HG03103 (cell line): ENCODE measurements around the gene RPL12.

Experiments
- ATAC-seq: cut with Tn5 transposase; IDR thresholded peaks from one replicate; pipeline ENCODE4 v1.9.1; 2021; ENCODE audit warnings: low read depth; ENCODE audit not compliant: unreplicated experiment

Gene RPL12

GRCh38 chr9:127450830-127451607 is at the start of gene RPL12, which contains the start of gene LRSAM1:
TSS of gene RPL12 (minus strand) at chr9:127451406. CDS start at chr9:127451317, 89 bp downstream.
TSS of gene LRSAM1 (plus strand) at chr9:127451510. CDS start at chr9:127454528, 3,018 bp downstream.
- peak; percentile 41 for ATAC-seq

DNA sequence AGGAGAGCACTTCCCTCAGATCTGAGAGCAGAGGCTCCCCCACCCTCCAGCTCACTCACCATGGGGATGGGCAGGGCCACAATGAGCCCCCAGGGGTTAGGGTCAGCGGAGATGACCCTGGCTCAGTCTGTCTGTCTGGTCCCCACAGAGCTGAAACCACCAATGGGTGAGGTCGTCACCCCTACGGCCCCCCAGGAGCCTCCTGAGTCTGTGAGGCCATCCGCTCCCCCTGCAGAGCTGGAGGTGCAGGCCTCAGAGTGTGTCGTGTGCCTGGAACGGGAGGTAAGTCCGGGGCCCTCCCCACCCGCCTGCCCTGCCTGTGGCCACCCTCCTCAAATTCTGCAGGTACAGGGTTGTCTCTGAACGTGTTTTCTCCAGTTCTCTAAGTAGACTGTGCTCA is 49.7 kb upstream of the RPL12 start:
- ATAC-seq, result no peak

GRCh38 chr9:127500399-127500798 is 49.2 kb upstream of the RPL12 start:
- no peak for ATAC-seq

- ATAC-seq, result no peak
Measured at GRCh38 chr9:127498298-127498697, 47.1 kb upstream of the RPL12 start.

- no peak for ATAC-seq
Measured at GRCh38 chr9:127497656-127498290, 46.6 kb upstream of the RPL12 start.

DNA sequence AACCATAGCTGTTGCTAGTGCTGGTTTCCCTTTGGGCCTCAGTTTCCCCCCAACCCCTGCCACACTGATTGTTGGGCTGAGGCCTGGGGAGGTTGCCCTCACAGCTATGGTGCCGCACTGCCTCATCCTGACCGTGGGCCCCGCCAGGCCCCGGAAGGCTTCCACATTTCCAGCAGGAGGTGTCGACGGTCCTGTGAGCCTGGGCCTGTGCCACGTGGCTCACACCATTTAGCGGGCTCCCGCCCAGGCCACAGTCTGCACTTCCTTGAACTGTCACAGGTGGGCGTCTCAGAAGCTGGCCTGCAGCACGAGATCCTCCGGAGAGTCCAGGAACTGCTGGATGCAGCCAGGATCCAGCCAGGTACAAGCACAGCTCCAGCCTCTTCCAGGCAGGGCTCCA is 45.8 kb upstream of the RPL12 start:
- ATAC-seq, result no peak

DNA sequence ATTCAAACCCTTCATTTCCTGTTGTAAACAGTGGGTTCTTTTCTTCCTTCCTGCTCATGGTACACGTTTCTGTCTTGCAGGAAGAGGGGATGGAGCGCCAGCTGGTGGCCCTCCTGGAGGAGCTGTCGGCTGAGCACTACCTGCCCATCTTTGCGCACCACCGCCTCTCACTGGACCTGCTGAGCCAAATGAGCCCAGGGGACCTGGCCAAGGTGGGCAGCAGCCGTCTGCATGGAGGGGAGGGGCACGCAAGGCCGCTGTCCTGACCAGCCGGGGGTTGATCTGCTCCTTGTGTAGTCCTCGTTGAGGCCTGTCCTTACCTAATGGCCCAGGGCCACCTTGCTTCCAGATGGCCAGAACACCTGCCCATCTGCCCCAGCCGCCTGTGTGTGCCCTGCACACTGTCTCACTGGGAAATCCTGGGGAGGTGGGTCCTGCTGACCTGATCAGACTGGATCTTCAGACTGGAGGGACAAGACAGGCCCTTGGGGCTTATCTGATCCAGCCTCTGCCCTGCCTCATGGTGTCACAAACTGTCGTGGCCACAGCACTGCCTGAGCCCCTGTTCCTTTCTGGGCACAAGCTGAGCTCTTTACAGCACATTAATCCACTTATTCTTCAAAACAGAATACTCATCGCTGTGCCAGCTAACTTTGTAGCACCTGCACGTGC is 44.8 kb upstream of the RPL12 start:
- no peak for ATAC-seq

- no peak for ATAC-seq
Measured at GRCh38 chr9:127494304-127494702, 43.1 kb upstream of the RPL12 start.

DNA sequence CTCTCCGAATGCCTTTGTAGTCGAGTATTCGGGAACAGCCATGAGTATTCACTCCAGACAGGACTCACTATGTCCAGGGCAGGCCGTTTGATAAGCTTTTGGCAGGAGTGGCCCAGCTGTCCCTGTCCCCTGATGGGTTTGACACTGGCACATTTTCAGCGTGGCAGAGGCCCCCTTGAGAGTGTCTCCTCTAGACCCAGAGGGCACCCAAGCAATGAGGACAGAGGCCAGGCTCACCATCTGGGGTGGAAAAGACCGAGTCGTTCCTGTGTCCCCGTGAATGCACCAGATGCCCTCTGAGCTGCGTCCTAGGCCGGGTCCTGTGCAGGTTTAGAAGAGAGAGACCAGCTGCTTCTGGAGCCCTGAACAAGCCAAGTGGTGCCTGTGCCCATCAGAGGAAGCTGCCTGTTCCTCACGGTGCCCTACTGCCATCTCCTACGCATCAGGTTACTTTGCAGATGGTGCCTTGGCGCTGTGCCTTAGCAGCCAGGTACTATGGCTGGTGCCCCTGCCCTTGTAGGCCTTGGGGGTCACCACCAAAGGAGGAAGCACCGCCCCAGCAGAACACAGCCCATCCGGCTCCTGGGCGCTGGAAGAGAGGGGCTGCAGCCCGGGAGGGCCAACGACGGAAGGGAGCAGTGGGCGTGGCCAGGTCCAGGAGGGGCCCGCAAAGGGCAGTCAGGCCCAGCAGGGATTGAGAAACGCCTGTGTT is 42.5 kb upstream of the RPL12 start:
- no peak for ATAC-seq

- no peak for ATAC-seq
Measured at GRCh38 chr9:127492616-127493015, 41.4 kb upstream of the RPL12 start.

DNA sequence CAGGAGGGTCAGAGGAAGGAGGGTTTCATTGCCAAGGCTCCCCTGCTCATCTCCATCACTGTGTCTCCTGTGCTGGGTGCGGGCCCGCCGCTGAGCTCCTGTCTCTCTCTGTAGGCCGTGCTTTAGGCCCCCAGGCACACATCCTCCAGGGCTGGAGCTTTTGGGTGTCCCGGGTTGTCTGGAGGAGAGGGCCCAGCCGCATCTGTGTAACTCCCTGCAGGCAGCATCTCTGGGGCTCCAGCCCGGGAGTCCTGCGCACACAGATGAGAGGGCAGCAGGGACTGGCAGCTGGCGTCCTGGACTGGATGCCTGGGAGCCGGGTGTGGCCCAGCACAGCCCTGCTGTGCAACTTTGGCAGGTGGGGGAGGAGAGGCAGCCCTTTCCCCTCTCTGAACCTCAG is 40.3 kb upstream of the RPL12 start:
- no peak for ATAC-seq

DNA sequence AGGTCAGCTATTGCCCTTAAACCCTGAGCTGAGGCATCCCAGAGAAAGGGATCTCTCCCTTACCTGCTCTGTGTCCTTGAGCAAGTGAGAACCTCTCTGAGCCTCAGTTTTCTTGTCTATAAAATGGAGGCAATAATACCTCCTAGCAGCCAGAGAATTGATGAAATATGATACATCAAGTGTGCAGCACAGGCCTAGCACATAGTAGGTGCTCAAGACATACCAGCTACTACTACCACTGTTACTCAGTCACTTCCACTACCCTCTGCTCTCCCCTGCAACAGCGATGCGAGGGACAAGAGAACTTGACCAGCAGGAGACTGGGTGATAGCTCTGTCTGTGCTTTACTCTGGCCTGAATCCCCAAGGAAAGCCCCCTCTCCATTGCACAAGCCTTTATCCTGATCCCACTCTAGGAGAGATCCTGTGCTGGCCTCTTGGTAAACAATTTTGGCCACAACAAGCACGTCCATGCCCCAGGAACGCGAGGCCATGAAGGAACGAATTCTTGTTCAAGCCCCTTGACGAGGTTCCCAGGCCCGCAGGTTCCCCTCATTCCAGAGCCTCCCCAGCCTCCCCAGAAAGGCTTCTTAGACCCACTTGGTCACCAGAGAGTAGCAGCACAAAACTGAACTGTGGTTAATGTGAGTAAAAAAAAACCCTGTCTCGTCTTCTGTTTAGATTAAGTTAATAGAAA is 39.5 kb upstream of the RPL12 start:
- no peak for ATAC-seq

- ATAC-seq, result no peak
Measured at GRCh38 chr9:127489471-127490115, 38.4 kb upstream of the RPL12 start.

DNA sequence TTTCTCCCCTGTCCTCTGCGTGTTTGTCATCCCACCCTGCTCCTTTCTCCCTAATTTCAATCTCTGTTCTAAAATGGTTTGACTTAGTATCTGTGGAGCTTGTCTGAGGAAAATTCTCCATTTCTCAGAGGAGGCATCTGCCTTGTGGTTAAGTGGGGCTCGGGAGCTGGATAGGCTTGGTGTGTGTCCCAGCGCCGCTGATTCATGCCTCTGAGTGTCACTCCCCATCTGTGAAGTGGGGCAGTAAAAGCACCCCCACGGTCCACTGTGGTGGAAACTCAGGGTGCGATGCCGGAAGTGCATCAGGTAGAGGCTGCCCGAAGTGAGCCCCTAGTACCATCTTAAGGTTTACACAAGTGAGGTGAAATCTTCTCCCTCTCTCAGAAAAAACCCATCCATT is 37.7 kb upstream of the RPL12 start:
- no peak for ATAC-seq

- ATAC-seq, result no peak
Measured at GRCh38 chr9:127485995-127486394, 34.8 kb upstream of the RPL12 start.

DNA sequence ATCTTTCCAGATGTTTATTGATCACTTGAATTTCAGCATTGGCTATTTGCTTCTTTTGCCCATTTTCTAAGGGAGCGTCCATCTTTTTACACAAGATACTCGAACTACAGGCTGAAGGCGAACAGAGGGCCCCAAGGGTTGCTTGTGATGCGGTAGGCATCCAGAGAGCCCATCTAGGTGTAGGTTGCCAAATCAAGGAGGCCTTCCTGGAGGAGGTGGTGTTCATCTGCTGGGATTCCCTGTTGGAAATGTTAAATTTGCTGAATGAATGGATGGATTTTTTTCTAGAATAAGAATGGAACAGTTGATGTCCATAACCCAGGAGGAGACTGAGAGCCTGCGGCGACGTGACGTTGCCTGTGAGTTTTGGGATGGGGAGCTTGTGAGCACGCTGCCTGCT is 31.5 kb upstream of the RPL12 start:
- no peak for ATAC-seq

- no peak for ATAC-seq
Measured at GRCh38 chr9:127479507-127480081, 28.4 kb upstream of the RPL12 start.

- ATAC-seq, result no peak
Measured at GRCh38 chr9:127474592-127474991, 23.4 kb upstream of the RPL12 start.

DNA sequence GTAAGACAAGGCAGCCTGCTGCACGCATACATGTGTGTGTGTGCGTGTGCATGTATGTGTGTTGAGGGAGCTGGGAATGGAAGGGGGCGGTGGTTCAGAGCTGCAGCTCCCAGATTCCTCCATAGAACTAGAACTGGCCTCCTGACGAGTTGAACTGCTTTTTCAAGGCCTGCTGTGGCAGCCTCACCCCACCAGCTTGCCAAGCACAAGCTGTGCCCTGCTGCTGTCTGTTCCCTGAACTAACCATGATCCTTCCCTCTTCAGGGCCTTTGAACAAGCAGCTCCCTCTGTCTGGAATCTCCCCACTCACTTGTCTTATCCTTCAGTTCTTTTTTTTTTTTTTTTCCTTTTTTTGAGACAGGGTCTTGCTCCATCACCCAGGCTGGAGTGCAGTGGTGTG is 22.7 kb upstream of the RPL12 start:
- no peak for ATAC-seq

- no peak for ATAC-seq
Measured at GRCh38 chr9:127473501-127473900, 22.3 kb upstream of the RPL12 start.
